ENCODE data around the gene SLC6A1. TPM values are rescaled to one million over a fixed set of nuclear protein-coding genes. Genes with fewer than 3 reads are reported as not detected.

Gene SLC6A1
- total RNA-seq, 1 experiment from 2014 or later, result not detected

- peak; percentile 63 for TF ChIP-seq RAD21 (IDR thresholded peaks at IDR 0.05; ENCODE audit: low read depth)
- TF ChIP-seq CTCF (IDR thresholded peaks at IDR 0.05 in 2 of 3, conservative IDR thresholded peaks at IDR 0.05 in 1 of 3; ENCODE audit: borderline replicate concordance in 1 of 3, insufficient read depth in 1 of 3, low read depth in 2 of 3, low read length in 2 of 3), result peak; percentile 75 to 80 (median 78)
- no peak for TF ChIP-seq JUND (IDR thresholded peaks at IDR 0.05)
- no peak for TF ChIP-seq EZH2 (IDR thresholded peaks at IDR 0.05)
- TF ChIP-seq POLR2AphosphoS5 (IDR thresholded peaks at IDR 0.05; ENCODE audit: low read depth, low read length), result no peak
- no peak overlapping the region for H3K9ac ChIP-seq (ENCODE audit: low read length)
- H3K4me3 ChIP-seq (replicated peaks in 1 of 2; ENCODE audit: low read depth in 1 of 2, low read length in 2 of 2), result peak overlapping the region; percentile 21 to 36
- no peak overlapping the region for H3K27ac ChIP-seq (ENCODE audit: low read depth, low read length)
- no TSS peak for BruUV-seq (replicated peaks)
- ATAC-seq (peak; percentile 91), DNase-seq (ENCODE audit: low read depth, low spot score) (peak; percentile 27)
- peaks cover 0 to 5% of the 10 kb centered on the region in 2 experiments; a peak in 1 of 4 replicates for H3K4me1 ChIP-seq (ENCODE audit: control insufficient read depth in 1 of 2, insufficient read depth in 2 of 2, low read length in 2 of 2)
- H3K9me2 ChIP-seq (ENCODE audit: insufficient read depth), result no peaks in the 10 kb centered on the region
- POLR2A ChIA-PET, result no interaction called here
- no peaks in the 10 kb centered on the region for H3K79me2 ChIP-seq (ENCODE audit: insufficient read depth, low read length)
- peaks cover 9% of the 10 kb centered on the region; the same call in 1 of the 2 replicates for H3K27me3 ChIP-seq (ENCODE audit: insufficient read depth, low read length)
- H3K36me3 ChIP-seq (ENCODE audit: control insufficient read depth in 1 of 2, insufficient read depth in 2 of 2, low read length in 2 of 2), result no peaks in the 10 kb centered on the region
- H3K4me2 ChIP-seq (ENCODE audit: low read length), result peak overlapping the region; percentile 60
- H4K20me1 ChIP-seq (ENCODE audit: insufficient read depth), result no peaks in the 10 kb centered on the region
- peak overlapping the region; percentile 87 for H2AFZ ChIP-seq (ENCODE audit: low read depth, low read length, poor library complexity, severe bottlenecking)
- intact Hi-C loops (cut with micrococcal nuclease), result loop anchor here (1.0 to 2.0 kb wide), 2 partner anchors 32 to 109 kb away; no protein-coding TSS in a partner anchor
- RAD21 ChIA-PET (ENCODE audit: low non-redundant PET in 1 of 2, low total read pairs in 2 of 2, uncharacterized antibody in 2 of 2, unreplicated experiment in 2 of 2), result interaction anchor here in 1 of 2 experiments (0.7 kb wide), 1 partner anchor 109 kb away, joined by 3 read pairs; no protein-coding TSS in a partner anchor
- H3K9me3 ChIP-seq (ENCODE audit: control insufficient read depth in 1 of 2, insufficient read depth in 1 of 2, low read depth in 1 of 2, low read length in 2 of 2), result no peaks in the 10 kb centered on the region
- CTCF ChIA-PET, result interaction anchor here (0.7 to 1.6 kb wide), 5 partner anchors 9 to 192 kb away, joined by 3 to 21 read pairs (median 3); no protein-coding TSS in a partner anchor
Measured at GRCh38 chr3:10950476-10951294, 41.9 kb upstream of the SLC6A1 start.

All from HCT116 (cell line).